Stimulated activated CD4-positive, alpha-beta T cell treated with anti-CD3 and anti-CD28 coated beads, Interleukin-12 subunit alpha, Interleukin-12 subunit beta, amount 100 ng/mL, for 48 hours (primary cell): ENCODE results near the gene SLFN14.
"Not testable (repeated sequence)": the region's sequence is repeated elsewhere in the genome, so short reads cannot be mapped to it uniquely, and the experiment has no call there.

Source experiments
- DNase-seq, 3 donors: peaks; one replicate each; pipeline ENCODE4 v3.0.0-alpha.2; 2020; ENCODE audit warnings: low read depth in 2 of 3, low spot score in 1 of 3

SLFN14 gene

DNA sequence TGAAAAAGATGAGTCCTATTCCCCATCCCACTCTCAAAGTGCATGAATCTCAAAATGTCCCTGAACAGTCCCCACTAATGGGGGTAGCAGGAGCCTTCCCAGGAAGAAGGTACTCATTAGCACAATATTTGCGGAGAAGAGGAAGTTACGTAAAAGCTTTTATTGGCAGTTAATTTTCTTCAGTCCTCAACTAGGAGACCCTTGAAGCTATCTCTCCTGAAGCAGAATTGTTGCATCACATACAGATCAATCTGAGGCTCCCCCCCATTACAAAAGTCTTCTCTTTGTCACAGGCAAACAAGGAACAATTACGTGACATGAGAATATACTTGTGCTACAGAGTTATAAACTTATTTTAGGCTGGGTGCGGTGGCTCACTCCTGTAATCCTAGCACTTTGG, 37.3 kb downstream of the SLFN14 start:
- no peak for DNase-seq

DNA sequence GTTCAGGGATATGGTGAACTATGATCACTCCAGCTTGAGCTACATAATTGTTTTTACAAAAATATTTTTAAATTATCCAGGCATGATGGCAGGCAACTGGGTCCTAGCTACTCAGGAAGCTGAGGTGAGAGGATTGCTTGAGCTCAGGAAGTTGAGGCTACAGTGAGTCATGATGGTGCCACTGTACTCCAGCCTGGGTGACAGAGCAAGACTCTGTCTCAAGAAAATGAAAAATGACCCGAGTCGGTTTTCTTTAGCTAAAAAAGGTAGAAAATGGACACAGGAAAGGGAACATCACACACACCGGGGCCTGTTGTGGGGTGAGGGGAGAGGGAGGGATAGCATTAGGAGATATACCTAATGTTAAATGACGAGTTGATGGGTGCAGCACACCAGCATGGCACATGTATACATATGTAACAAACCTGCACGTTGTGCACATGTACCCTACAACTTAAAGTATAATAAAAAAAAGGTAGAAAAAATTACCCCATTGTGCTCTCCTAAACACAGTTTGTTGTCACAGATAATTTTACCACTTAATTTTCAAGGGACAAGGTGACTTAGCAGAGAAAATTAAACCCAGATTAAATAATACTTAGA, 38.9 kb downstream of the SLFN14 start:
- peak in 1 of 3 donors; percentile 30 for DNase-seq

DNA sequence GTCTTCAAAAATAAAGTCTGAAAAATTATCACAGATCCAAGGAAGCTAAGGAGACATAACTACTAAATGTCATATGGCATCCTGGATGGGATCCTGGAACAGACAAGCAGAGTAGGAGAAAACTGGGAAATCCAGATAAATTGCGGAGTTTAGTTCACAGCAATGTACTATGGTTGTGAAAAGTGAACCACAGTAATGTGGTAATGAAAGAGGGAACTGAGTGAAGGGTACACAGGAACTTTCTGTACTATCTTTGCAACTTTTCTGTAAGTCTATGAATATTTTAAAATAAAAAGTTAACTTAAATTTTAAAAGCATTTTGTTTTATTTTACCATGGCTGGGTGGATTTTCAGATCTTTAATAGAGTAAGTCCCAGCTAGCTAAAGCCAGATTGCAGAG, 39.5 kb downstream of the SLFN14 start:
- no peak for DNase-seq

DNA sequence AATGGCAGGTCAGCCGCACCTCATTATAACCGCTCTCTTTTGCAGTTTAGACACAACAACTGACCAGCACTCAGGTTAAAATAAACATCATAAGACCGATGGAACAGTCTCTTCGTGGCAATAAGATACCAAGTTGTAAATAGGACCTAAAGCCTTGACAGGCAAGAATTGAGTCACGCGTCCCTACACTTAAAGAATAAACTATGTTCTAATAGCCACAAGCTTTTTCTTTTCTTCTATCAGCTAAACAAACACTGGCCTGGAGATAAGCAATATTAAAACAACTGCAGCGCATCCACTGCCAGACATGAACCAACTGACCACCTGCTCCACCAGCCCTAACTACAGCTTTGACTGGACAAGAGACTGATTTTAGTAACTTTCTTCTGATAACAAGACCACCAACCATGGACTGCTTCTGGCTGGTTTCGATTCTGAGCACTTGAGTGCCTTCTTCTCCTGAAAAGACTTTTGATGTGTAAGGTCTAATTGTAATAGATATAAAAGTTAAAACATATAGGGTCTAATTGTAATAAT, 40.6 kb downstream of the SLFN14 start:
- no peak for DNase-seq

DNA sequence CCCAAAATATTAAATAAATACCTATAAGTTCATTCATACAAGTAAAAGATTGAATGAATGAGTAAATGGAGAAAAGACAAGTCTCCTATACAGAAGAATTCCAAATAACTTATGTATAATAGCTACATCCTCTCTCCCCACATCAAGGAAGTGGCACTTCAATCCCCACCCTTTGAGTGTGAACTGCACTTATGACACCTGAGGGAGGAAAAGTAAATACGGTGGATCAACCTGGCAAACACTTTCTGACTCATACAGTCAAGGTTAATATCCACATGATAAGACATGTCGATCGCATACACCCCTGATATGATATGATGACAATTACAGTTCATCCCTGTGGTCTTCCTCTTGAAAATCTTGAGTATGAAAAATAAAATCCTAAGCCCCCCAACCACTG, 41.2 kb downstream of the SLFN14 start:
- no peak for DNase-seq

DNA sequence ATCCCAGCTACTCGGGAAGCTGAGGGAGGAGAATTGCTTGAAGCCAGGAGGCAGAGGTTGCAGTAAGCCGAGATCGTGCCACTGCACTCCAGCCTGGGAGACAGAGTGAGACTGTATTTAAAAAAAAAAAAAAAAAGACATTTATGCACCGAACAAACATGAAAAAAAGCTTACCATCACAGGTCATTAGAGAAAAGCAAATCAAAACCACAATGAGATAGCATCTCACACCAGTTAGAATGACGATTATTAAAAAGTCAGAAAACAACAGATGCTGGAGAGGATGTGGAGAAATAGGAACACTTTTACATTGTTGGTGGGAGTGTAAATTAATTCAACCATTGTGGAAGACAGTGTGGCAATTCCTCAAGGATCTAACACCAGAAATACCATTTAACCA, 42.2 kb downstream of the SLFN14 start:
- DNase-seq = not testable (repeated sequence)

DNA sequence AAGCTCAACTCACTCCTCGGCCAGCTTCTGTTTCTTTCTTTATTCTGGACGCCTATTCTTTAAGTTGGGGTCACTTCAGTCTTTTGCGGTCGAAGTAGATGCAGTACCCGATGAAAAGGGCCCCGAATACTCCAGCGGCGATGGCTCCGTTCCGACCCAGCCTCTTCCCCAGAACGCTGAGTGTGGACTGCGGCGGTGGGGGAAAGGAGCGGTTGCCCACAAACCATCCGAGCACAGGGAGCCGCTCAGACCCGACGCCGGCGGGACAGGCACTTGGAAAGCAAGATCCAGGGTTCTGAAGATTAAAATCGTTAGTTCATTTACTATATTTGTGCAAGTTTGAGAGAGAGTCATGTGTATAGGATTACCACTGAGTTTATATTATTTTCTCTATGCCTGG, 45.6 kb downstream of the SLFN14 start:
- DNase-seq = no peak

DNA sequence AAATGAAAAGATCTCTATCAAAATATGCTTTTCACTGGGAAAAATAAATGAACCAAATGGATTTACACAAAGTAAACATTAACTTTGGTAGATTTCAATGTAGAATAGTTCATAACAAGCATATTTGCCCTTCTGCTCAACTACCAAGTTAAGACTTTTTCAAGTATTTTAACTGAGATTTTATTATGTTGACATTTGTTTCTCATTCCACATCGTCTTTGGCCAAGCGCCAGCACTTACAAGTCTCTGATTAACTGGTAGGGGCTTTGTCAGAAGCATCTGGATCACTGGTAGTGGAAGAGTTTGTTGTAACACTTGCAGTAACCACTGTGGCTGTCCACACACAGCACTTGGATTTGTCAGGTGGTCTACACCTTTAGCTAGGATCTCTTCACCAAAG, 46.1 kb downstream of the SLFN14 start:
- no peak for DNase-seq
